DMS53 treated with DMSO at 0.1 percent for 48 hours (cell line): ENCODE measurements around the gene ATP1B2.
"Not testable (repeated sequence)": the region's sequence is repeated elsewhere in the genome, so short reads cannot be mapped to it uniquely, and the experiment has no call there.

Experiments used
- DNase-seq: peaks from one replicate; lab custom pipeline; 2025; ENCODE audit not compliant: unreplicated experiment; lab: John Stamatoyannopoulos, UW

The ATP1B2 gene

GRCh38 chr17:7634384-7634783 is 16.3 kb upstream of the ATP1B2 start:
- peak; percentile 18 for DNase-seq

DNA sequence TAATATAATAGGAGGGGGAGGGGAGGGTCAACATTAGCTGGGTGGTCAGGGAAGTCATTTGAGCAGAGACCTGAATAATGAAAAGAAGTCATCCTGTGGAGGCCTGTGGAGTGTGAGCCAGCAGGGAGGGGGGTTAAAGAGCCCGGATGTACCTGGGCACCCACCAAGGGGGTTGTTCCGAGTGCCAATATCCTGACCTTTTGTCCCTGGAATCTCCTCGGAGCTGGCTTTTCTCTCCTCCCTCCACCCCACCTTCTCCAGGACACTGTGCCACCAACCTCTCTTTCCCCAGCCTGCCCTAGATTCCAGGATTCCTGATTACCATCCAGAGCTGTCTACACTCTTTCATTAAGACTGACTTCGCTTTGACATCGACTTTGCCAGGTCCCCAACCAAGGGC is 14.6 kb upstream of the ATP1B2 start:
- DNase-seq = no peak

DNA sequence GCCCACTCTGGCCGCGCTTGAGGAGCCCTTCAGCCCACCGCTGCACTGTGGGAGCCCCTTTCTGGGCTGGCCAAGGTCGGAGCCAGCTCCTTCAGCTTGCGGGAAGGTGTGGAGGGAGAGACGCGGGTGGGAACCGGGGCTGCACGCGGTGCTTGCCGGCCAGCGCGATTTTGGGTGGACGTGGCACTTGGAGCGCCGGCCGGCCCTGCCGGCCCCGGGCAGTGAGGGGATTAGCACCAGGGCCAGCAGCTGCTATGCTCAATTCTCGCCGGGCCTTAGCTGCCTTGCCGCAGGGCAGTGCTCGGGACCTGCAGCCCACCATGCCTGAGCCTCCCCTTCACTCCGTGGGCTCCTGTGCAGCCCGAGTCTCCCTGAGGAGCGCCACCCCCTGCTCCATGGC is 9.9 kb upstream of the ATP1B2 start:
- DNase-seq = no peak

DNA sequence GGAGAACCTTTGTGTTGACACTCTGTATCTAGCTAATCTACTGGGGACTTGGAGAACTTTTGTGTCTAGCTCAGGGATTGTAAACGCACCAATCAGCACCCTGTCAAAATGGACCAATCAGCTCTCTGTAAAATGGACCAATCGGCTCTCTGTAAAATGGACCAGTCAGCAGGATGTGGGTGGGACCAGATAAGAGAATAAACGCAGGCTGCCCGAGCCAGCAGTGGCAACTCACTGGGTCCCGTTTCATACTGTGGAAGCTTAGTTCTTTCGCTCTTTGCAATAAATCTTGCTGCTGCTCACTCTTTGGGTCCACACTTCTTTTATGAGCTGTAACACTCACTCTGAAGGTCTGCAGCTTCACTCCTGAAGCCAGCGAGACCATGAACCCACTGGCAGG is 9.1 kb upstream of the ATP1B2 start:
- DNase-seq = not testable (repeated sequence)

DNA sequence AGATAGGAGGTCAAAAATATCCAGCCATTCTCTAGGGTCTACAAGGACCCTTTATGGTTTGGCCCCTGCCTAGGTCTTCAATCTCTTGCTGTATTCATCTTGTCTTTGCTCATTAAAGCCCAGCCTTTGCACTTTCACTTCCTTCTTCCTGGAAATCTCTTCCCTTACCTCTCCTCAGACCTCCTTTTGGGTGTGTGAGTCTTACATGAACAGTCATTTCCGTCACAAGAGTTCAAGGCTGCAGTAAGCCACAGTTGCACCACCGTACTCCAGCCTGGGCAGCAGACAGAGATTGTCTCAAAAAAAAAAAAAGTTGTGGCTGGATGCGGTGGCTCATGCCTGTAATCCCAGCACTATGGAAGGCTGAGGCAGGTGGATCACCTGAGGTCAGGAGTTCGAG is 6.0 kb upstream of the ATP1B2 start:
- DNase-seq = no peak

DNA sequence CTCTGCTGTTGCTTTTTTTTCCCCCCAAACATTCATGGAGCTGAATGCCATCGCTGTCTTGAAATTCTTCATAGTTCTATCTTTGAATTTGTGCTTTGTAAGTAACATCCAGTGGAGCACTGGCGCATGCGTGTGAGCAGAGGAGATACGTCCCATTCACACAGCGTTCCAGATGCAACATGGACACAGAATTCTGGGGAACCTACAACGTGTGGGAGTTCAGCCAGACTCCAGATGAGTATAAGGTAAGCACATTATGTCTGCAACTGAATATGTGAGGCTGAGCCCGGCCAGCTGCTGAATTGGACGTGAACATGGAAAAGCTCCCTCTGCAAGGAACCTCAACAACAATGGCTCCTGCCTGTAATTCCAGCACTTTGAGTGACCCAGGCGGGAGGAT is 4.3 kb upstream of the ATP1B2 start:
- no peak for DNase-seq

DNA sequence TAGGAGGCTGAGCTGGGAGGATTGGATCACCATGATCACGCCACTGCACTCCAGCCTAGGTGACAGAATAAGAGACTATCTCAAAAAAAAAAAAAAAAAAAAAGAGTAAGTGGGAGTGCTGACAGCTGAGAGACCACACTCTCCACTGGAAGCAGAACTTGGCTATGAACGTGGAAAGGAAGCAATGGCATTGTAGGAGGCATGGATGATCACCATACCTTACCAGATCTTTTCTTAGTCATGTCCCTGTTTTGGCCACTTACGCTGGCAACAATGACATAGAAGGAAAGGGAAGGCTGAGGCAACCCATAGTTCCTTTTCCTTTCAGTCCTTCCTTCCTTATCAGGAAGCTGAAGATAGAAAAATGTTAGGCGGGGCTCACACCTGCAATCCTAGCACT is 3.7 kb upstream of the ATP1B2 start:
- DNase-seq = no peak

DNA sequence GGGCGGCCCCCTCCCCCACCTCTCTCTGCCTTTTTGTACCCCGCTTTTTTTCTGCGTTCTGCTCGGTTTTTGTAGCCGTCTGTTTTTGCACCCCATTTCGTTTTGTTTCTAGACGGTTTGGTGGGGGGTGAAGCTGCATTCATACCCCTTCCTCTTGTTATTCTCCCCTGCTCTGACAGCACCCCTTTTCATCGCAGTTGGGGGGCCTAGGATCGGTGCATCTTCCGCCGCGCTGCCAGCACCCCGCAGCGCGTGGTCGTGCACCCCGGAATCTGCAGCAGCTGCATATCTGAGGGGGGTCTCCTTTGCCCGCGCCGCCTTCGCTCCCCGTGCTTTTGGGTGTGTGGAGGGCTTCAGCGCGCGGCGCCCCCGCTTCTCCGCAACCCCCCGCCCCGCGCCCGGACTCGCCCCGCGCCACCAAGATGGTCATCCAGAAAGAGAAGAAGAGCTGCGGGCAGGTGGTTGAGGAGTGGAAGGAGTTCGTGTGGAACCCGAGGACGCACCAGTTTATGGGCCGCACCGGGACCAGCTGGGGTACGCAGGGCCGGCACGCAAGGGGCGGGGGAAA is 455 bp downstream of the ATP1B2 start:
- DNase-seq = no peak

- no peak for DNase-seq
Measured at GRCh38 chr17:7651665-7652387, 1.1 kb downstream of the ATP1B2 start.

DNA sequence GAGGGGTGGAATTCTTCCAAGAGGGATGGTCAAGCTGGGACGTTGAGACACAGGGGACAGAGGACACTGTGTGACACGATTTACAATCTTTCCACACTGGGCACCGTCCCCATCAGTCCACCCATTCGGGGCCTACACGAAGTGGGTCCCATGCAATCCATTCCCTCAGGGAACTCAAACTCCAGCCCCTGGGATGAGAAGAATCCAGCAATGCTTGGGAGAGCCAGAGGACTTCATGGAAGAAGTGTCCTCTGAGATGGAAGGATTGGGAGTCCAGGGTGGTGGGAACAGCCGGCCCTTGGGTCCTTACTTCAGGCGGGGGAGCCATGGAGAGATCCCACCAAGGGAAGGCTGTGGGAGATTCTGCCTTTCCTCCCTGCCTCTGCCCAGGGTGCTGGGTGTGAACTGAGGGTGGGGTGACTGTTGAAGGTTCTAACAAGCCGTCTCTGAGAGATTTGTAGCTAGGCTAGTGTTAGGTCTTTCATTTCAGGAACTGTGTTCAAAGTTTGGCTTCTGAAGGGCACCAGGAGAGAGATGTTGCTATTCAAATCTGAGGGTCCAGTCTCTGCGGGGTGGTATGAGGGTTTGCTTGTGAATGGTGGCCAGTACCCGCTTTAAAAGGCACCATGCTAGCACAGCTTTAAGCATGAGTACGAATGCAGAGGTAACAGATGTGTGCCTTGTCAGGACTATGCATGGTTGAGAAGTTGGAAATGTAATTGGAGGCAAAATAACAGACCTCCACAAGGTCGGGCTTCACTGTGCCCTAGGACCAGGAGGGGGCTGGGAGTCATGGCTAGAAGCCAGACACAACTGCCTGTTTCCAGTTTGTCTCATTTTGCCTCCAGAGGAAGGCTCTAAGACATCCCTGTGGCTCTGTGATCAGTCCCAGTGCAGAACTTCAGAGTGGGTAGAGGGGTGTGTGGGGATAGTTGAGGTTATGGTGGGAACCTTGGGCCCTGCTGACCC is 1.9 kb downstream of the ATP1B2 start:
- no peak for DNase-seq

DNA sequence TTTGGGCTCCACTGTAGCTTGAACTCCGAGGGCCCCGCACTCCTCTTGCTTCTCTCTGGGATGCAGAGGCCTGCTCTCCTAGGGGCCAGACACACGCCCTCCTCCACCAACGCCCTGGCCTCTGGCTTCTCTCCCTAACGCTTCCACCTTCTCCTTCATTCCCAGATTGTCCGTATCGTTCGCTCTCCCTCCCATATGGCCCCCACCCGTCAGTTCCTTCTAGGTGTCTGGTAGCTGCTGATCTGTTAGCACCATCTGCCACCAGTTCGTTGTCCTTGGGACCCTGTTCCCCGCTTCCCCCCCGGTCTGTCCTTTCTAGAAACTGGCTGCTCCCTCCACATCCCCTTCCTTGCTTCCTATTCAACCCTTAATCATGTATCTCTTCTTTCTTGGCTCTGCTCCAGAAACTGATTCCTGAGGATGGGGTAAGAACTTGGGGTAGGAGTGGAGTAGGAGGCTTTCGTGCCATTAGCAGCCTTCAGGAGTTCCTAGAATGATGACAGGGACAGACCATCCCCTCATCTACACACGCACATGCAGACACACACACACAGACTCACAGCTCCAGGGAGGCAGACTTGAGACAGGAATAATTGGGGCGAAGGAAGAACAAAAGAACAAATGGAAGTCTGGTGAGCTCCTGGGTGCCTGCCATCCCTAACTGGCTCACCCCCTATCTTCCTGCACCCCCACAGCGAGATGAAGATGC is 4.3 kb downstream of the ATP1B2 start:
- no peak for DNase-seq

GRCh38 chr17:7655541-7655840 is 4.8 kb downstream of the ATP1B2 start:
- no peak for DNase-seq

GRCh38 chr17:7656958-7657609 is 6.4 kb downstream of the ATP1B2 start:
- no peak for DNase-seq

- no peak for DNase-seq
Measured at GRCh38 chr17:7667656-7668406, 17.1 kb downstream of the ATP1B2 start.

- DNase-seq = no peak
Measured at GRCh38 chr17:7668482-7668881, 17.8 kb downstream of the ATP1B2 start.

DNA sequence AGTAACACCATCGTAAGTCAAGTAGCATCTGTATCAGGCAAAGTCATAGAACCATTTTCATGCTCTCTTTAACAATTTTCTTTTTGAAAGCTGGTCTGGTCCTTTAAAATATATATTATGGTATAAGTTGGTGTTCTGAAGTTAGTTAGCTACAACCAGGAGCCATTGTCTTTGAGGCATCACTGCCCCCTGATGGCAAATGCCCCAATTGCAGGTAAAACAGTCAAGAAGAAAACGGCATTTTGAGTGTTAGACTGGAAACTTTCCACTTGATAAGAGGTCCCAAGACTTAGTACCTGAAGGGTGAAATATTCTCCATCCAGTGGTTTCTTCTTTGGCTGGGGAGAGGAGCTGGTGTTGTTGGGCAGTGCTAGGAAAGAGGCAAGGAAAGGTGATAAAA is 22.5 kb downstream of the ATP1B2 start:
- DNase-seq = no peak

- DNase-seq = no peak
Measured at GRCh38 chr17:7674934-7675333, 24.2 kb downstream of the ATP1B2 start.

DNA sequence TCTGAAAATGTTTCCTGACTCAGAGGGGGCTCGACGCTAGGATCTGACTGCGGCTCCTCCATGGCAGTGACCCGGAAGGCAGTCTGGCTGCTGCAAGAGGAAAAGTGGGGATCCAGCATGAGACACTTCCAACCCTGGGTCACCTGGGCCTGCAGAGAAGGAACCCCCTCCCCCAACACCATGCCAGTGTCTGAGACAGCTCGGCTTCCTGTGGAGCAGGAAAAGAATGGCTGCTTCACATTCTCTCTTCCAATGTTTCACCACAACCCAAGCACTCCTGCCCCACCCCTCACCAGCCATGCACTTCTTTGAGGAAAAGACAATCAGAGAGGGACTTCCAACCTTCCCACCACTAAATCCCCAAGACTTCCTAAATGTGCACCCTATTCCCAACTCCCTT is 25.8 kb downstream of the ATP1B2 start:
- DNase-seq = no peak

DNA sequence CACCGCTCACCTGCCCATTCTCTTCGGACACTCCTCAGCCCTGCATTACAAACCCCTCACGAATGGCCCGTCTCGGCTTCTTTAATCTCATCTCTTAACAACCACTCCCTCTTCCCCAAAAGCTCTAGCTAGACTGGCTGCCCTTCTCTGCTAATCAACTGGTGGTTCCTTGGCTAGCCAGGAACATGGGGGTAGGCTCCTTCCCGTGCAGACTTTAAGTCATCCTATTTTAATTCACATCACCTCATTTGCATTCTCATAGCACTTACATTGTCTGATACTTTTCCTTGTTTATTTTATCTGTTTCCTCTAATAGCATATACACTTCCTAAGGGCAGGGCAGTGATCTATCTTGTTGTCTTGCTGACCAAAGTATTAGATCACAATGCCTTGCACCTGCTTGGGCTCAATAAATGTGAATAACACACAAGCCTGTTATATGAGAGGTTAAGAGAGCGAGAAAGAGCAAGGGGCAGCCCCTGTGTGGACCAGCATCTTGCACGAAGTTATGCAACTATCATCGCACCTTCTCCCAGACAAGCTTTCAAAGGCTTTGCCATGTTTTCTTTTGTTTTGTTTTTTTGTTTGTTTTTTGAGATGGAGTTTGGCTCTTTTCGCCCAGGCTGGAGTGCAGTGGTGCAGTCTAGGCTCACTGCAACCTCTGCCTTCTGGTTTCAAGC is 26.8 kb downstream of the ATP1B2 start:
- no peak for DNase-seq
